ENCODE measurements around the gene RNF149.

- TF ChIP-seq POLR2AphosphoS5 (IDR thresholded peaks at IDR 0.05; ENCODE audit: low read depth, low read length) (no peak), SPI1 (IDR thresholded peaks at IDR 0.05; ENCODE audit: low read depth, low read length) (no peak), TAF1 (IDR thresholded peaks at IDR 0.05; ENCODE audit: low read depth, low read length) (no peak)
These were observed 56.6 kb downstream of the RNF149 start for GRCh38 chr2:101251844-101252407.
